Neural crest cell (in vitro differentiated cells): ENCODE measurements around the gene SPOCK3. TPM values are rescaled to one million over a fixed set of nuclear protein-coding genes. Genes with fewer than 3 reads are reported as not detected.

Experiments used
- DNase-seq: peaks from one replicate; pipeline ENCODE4 v3.0.0; 2021; ENCODE audit warnings: low read depth, mixed read lengths, low spot score
- H3K27ac Mint-ChIP-seq: one replicate; pipeline ENCODE4 v1.8.0; 2021; ENCODE audit warnings: mild to moderate bottlenecking, mixed read lengths; ENCODE audit not compliant: unreplicated experiment
- H3K27me3 Mint-ChIP-seq: 2 replicates; pipeline ENCODE4 v1.8.0; 2021; ENCODE audit warnings: low read depth, mild to moderate bottlenecking, mixed read lengths
- H3K36me3 Mint-ChIP-seq: 2 replicates; pipeline ENCODE4 v1.8.0; 2021; ENCODE audit warnings: low read depth, mild to moderate bottlenecking, mixed read lengths
- H3K4me1 Mint-ChIP-seq: 2 replicates; pipeline ENCODE4 v1.8.0; 2021; ENCODE audit warnings: mixed read lengths
- H3K4me3 Mint-ChIP-seq: one replicate; pipeline ENCODE4 v1.8.0; 2021; ENCODE audit warnings: mild to moderate bottlenecking, mixed read lengths
- H3K9me3 Mint-ChIP-seq: 2 replicates; pipeline ENCODE4 v1.8.0; 2021; ENCODE audit warnings: mixed read lengths
- total RNA-seq: library from RNA; stranded (reverse); gene quantifications from 2 replicates; pipeline ENCODE4 v1.2.1, GENCODE V29; 2021
- TF ChIP-seq, protein P1 (sequence below): fragments of 200-600 bp; sonication (generic); conservative IDR thresholded peaks from 2 replicates; pipeline ENCODE4 v1.5.0; 2021; ENCODE audit warnings: antibody characterized with exemption, mild to moderate bottlenecking

SPOCK3 gene
- total RNA-seq, 1 donor from 2014 or later = 0.56 TPM

DNA sequence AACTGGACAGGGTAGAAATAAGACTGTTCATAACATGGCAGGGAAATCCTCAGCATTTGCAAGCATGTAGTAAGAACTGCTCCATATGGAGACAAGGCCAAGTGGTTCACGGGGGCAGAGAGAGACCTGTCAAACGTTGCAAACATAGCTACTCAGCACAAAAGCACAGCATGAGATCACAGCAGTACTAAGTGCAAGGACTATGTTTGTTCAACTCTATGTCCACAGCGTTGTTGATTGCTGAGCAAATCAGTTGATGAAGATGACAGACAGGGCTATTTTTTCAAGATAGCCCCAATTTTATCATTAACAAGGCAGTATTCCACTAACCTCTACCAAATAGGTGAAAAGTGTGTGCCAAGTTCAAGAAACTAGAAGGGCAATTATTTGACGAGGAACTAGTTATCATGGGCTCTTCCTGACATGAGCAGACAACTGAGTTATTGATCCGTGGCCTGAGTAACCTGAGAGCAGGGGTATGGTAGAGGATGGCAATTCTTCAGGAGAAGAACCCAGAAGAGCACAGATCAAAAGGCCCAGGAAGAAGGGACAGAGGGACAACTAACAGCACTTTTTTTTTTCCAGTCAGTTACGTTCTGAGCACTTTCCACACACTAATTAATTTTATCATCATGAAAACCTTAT lies 57.4 kb downstream of the SPOCK3 start:
- H3K4me1 Mint-ChIP-seq = no peaks in the 10 kb centered on the region
- no peak overlapping the region for H3K4me3 Mint-ChIP-seq
- TF ChIP-seq, protein P1, sequence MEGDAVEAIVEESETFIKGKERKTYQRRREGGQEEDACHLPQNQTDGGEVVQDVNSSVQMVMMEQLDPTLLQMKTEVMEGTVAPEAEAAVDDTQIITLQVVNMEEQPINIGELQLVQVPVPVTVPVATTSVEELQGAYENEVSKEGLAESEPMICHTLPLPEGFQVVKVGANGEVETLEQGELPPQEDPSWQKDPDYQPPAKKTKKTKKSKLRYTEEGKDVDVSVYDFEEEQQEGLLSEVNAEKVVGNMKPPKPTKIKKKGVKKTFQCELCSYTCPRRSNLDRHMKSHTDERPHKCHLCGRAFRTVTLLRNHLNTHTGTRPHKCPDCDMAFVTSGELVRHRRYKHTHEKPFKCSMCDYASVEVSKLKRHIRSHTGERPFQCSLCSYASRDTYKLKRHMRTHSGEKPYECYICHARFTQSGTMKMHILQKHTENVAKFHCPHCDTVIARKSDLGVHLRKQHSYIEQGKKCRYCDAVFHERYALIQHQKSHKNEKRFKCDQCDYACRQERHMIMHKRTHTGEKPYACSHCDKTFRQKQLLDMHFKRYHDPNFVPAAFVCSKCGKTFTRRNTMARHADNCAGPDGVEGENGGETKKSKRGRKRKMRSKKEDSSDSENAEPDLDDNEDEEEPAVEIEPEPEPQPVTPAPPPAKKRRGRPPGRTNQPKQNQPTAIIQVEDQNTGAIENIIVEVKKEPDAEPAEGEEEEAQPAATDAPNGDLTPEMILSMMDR = no peak
- DNase-seq = no peak
- H3K27me3 Mint-ChIP-seq = no peaks in the 10 kb centered on the region
- no peak overlapping the region for H3K27ac Mint-ChIP-seq
- no peaks in the 10 kb centered on the region for H3K36me3 Mint-ChIP-seq
- no peaks in the 10 kb centered on the region for H3K9me3 Mint-ChIP-seq

DNA sequence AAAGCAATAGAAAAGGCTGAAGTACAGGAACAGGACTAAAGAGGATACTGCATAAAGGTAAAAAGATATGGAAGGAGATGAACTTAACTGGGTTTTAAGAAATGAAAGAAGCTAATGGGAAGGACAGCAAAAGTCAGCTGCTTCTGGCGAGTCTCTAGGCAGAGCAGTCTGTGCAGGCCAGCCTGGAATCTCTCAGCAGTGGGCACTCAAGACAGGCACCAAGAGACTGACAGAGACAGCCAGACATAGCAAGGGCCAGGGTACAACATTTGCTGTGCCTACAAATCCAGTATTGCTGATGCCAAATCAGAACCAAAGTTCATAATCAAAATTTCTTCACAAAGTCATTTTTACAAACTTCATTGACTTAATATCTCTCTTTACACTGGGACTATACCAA lies 62.4 kb downstream of the SPOCK3 start:
- no peaks in the 10 kb centered on the region for H3K36me3 Mint-ChIP-seq
- peaks cover 3% of the 10 kb centered on the region for H3K9me3 Mint-ChIP-seq
- H3K27ac Mint-ChIP-seq = no peak overlapping the region
- no peaks in the 10 kb centered on the region for H3K27me3 Mint-ChIP-seq
- no peak overlapping the region for H3K4me3 Mint-ChIP-seq
- DNase-seq = no peak
- H3K4me1 Mint-ChIP-seq = no peaks in the 10 kb centered on the region
- TF ChIP-seq, protein P1 = no peak

DNA sequence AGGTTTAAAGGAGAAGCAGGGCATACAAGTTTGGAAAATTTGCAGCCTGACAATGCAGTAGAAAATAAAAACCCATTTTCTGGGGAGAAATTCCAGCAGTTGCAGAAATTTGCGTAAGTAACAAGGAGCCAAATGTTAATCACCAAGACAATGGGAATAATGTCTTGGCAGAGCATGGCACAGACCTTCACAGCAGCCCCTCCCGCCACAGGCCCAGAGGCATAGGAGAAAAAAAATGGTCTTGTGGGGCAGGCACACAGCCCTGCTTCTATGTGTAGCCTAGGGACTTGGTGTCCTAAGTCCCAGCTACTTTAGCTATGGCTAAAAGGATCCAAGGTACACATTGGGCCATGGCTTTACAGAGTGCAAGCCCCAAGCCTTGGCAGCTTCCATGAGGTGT lies 65.7 kb downstream of the SPOCK3 start:
- H3K27ac Mint-ChIP-seq = no peak overlapping the region

DNA sequence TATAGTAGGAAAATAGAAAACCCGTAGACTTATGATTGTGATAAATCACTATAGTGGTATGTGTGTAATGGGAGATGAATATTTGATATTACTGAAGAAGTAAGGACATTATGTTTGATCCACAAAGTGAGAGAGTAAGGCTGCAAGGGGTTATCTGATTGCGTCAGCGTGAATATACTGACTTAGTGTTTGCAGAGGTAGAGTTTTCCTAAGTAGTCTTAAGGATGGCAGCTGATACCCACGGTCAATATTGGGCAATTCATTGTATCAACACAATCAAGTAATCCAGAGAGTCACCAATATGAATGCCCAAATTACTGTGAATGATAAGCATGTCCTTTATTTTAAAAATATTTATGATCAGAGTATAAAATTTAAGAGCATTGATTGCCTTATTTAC lies 83.7 kb downstream of the SPOCK3 start:
- Mint-ChIP-seq H3K36me3 (no peaks in the 10 kb centered on the region), H3K27me3 (no peaks in the 10 kb centered on the region), H3K4me1 (no peaks in the 10 kb centered on the region), H3K4me3 (no peak overlapping the region), H3K27ac (no peak overlapping the region), H3K9me3 (peaks cover 3% of the 10 kb centered on the region)
- TF ChIP-seq, protein P1 = no peak
- DNase-seq = no peak

More for the DNA sequence above, 65.7 kb downstream of the SPOCK3 start:
- Mint-ChIP-seq H3K4me1 (no peaks in the 10 kb centered on the region), H3K4me3 (no peak overlapping the region), H3K27me3 (no peaks in the 10 kb centered on the region), H3K36me3 (no peaks in the 10 kb centered on the region), H3K9me3 (peaks cover 3% of the 10 kb centered on the region)
- DNase-seq = no peak
- TF ChIP-seq, protein P1 = no peak

DNA sequence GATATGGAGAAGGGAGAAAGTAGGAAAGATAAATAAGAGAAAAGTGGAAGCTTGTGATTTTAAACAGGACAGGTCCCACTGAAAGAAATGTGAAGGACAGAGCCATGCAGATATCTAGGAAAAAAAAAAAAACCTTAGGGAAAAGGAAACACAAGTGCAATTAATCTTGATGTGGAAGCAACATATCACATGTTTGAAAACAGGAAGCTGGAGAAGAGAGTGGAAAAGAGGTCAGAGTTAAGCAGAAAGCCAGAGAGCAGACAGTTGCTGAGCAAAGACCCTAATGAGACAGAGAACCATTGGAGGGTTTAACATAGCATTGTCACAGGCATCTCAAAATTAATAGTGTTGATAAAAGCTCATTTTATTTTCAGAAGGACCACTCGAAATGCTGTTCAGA lies 89.7 kb downstream of the SPOCK3 start:
- Mint-ChIP-seq H3K36me3 (no peaks in the 10 kb centered on the region), H3K4me1 (no peaks in the 10 kb centered on the region), H3K27ac (no peak overlapping the region), H3K4me3 (no peak overlapping the region), H3K27me3 (no peaks in the 10 kb centered on the region), H3K9me3 (peaks cover 3% of the 10 kb centered on the region)
- TF ChIP-seq, protein P1 = no peak
- no peak for DNase-seq
